Lung (tissue), 12 donors: ENCODE data around the gene ARHGAP29. TPM values are rescaled to one million over a fixed set of nuclear protein-coding genes. Genes with fewer than 3 reads are reported as not detected.

ENCODE experiments used
- ATAC-seq: fragments of 200-7000 bp; cut with Tn5 transposase; one replicate; pipeline ENCODE4 v1.9.1; 2020; ENCODE audit warnings: moderate number of reproducible peaks; ENCODE audit not compliant: insufficient read depth, low FRiP score
- DNase-seq, 3 donors: peaks; one replicate each; pipeline ENCODE4 v3.0.0-alpha.2; 2013 to 2017
- H3K27ac ChIP-seq, 2 donors: one replicate each; pipeline ENCODE4 v1.5.1; 2013; ENCODE audit warnings: mild to moderate bottlenecking in 2 of 2, moderate library complexity in 2 of 2, control low read depth in 1 of 2, inconsistent platforms in 1 of 2, low read depth in 1 of 2, low read length in 1 of 2
- H3K27me3 ChIP-seq, 3 donors: one replicate each; pipeline ENCODE4 v1.5.1; 2013; ENCODE audit warnings: low read length in 2 of 3; ENCODE audit not compliant: control insufficient read depth in 3 of 3, insufficient read depth in 3 of 3
- H3K36me3 ChIP-seq, 4 donors: one replicate each; pipeline ENCODE4 v1.5.1; 2013; ENCODE audit warnings: low read length in 4 of 4, mild to moderate bottlenecking in 1 of 4, moderate library complexity in 1 of 4; ENCODE audit not compliant: control insufficient read depth in 4 of 4, insufficient read depth in 4 of 4
- H3K4me1 ChIP-seq, 5 donors: one replicate each; pipeline ENCODE4 v1.5.1; 2013; ENCODE audit warnings: low read length in 5 of 5, mild to moderate bottlenecking in 2 of 5, moderate library complexity in 1 of 5; ENCODE audit not compliant: control insufficient read depth in 5 of 5, insufficient read depth in 5 of 5
- H3K4me3 ChIP-seq: one replicate; pipeline ENCODE4 v1.5.1; 2013; ENCODE audit warnings: mild to moderate bottlenecking, control low read depth, moderate library complexity
- H3K9ac ChIP-seq, 2 donors: one replicate each; pipeline ENCODE4 v1.5.1; 2013; ENCODE audit warnings: low read length in 2 of 2, control low read depth in 1 of 2; ENCODE audit not compliant: insufficient read depth in 1 of 2
- H3K9me3 ChIP-seq, 4 donors: one replicate each; pipeline ENCODE4 v1.5.1; 2013; ENCODE audit warnings: low read length in 3 of 4, mild to moderate bottlenecking in 1 of 4, moderate library complexity in 1 of 4; ENCODE audit not compliant: control insufficient read depth in 4 of 4, insufficient read depth in 3 of 4
- CTCF ChIP-seq: IDR thresholded peaks from 2 replicates; pipeline ENCODE4 v1.5.1; 2012; ENCODE audit warnings: mild to moderate bottlenecking; ENCODE audit errors: control extremely low read depth, extremely low read depth
- WGBS, 2 donors: extraction: QIAGEN DNeasy Blood & Tissue Kit; methylation state at CpG; one replicate each; pipeline ENCODE4 v1.1.7; 2013; 5-methylcytosine and 5-hydroxymethylcytosine counted together
- polyA plus RNA-seq, 2 donors: library from polyadenylated mRNA; stranded (reverse); fragments of 200-250 nt; gene quantifications; one replicate each; pipeline ENCODE4 v1.2.1, GENCODE V29; 2013
- total RNA-seq, 2 donors: library from RNA; depleted of rRNA in 1 of 2; stranded (reverse); fragments of >200 nt in 1 of 2; gene quantifications; one replicate each; pipeline ENCODE4 v1.2.1, GENCODE V29; 2014 to 2021
- donor health status: control.
- donor health status: control.
- donor health status: Bipolar disorder and iron deficiency.
- donor health status: healthy.
- donor health status: DM: yes; HTN: yes; CAD: no.

ARHGAP29 gene
- total and polyA plus RNA-seq, 4 donors = 13.3 to 144 (median 30.4) TPM

GRCh38 chr1:94270801-94271203 lies 33.4 kb upstream of the ARHGAP29 start:
- H3K27ac ChIP-seq = no peak overlapping the region
- H3K36me3 ChIP-seq = no peaks in the 10 kb centered on the region
- peaks cover 0 to 2% (median 0%) of the 10 kb centered on the region in 5 donors for H3K4me1 ChIP-seq
- TF ChIP-seq CTCF = no peak
- WGBS, 2 donors = 95 to 96% methylated on average over 2 of the region's 2 CpGs
- H3K9me3 ChIP-seq = no peaks in the 10 kb centered on the region
- H3K4me3 ChIP-seq = no peak overlapping the region
- H3K27me3 ChIP-seq = no peaks in the 10 kb centered on the region
- no peak for ATAC-seq
- no peak for DNase-seq
- no peak overlapping the region for H3K9ac ChIP-seq

- ATAC-seq (no peak), DNase-seq (no peak)
- Histone ChIP-seq H3K36me3 (no peaks in the 10 kb centered on the region), H3K4me1 (peaks cover 0 to 2% (median 0%) of the 10 kb centered on the region in 5 donors), H3K27me3 (no peaks in the 10 kb centered on the region), H3K9ac (no peak overlapping the region), H3K27ac (no peak overlapping the region), H3K4me3 (no peak overlapping the region), H3K9me3 (no peaks in the 10 kb centered on the region)
- no peak for TF ChIP-seq CTCF
- WGBS, 2 donors = 89 to 97% methylated on average over 2 of the region's 2 CpGs
Observed at GRCh38 chr1:94269921-94270320, 32.5 kb upstream of the ARHGAP29 start.

- no peak for TF ChIP-seq CTCF
- H3K27ac ChIP-seq = no peak overlapping the region
- no peak for DNase-seq
- no peak for ATAC-seq
- 72 to 84% methylated on average over 2 of the region's 2 CpGs for WGBS, 2 donors
- no peaks in the 10 kb centered on the region for H3K27me3 ChIP-seq
- no peak overlapping the region for H3K4me3 ChIP-seq
- no peak overlapping the region for H3K9ac ChIP-seq
- H3K4me1 ChIP-seq = no peaks in the 10 kb centered on the region
- H3K9me3 ChIP-seq = no peaks in the 10 kb centered on the region
- H3K36me3 ChIP-seq = no peaks in the 10 kb centered on the region
Observed at GRCh38 chr1:94265906-94266305, 28.5 kb upstream of the ARHGAP29 start.

- ATAC-seq (no peak), DNase-seq (no peak)
- peaks cover 0 to 4% (median 0%) of the 10 kb centered on the region in 5 donors for H3K4me1 ChIP-seq
- no peaks in the 10 kb centered on the region for H3K9me3 ChIP-seq
- no peak for TF ChIP-seq CTCF
- H3K27me3 ChIP-seq = no peaks in the 10 kb centered on the region
- WGBS, 2 donors = 45 to 67% methylated on average over 3 of the region's 3 CpGs
- H3K9ac ChIP-seq = no peak overlapping the region
- H3K4me3 ChIP-seq = no peak overlapping the region
- H3K27ac ChIP-seq = no peak overlapping the region
- no peaks in the 10 kb centered on the region for H3K36me3 ChIP-seq
Observed at GRCh38 chr1:94265011-94265422, 27.6 kb upstream of the ARHGAP29 start.
